Measurements from ENCODE around the gene RERE. TPM values are rescaled to one million over a fixed set of nuclear protein-coding genes. Genes with fewer than 3 reads are reported as not detected.

The RERE gene
- total RNA-seq, 1 donor from 2014 or later = 124 TPM

DNA sequence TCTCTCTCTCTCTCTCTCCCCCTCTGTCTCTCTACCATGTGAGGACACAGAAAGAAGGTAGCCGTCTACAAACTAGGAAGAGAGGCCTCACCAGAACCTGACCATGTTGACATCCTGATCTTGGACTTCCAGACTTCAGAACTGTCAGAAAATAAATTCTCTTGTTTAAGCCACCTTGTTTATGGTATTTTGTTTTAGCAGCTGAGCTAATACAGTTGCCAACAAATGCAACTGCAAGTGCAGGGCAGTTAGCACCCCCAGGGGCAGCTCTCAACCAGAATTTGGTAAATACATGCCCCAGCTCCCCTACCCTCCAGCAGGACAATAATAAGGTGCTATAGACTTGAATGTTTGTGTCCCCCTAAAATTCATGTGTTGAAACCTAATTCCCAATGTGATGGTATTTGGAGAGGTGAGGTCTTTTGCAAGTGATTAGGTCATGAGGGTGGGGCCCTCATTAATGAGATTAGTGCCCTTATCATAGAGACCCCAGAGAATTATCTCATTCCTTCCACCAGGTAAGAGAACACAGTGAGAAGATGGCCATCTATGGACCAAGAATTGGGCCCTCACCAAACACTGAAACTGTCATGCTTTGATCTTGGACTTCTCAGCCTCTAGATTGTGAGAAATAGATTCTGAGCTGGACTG is 506.2 kb downstream of the RERE start:
- Mint-ChIP-seq H3K4me3 (ENCODE audit: unreplicated experiment) (no peak overlapping the region), H3K9me3 (ENCODE audit: unreplicated experiment) (no peaks in the 10 kb centered on the region), H3K4me1 (ENCODE audit: low read depth, unreplicated experiment) (peaks cover 11% of the 10 kb centered on the region), H3K27ac (ENCODE audit: unreplicated experiment) (no peak overlapping the region), H3K27me3 (ENCODE audit: low read depth, unreplicated experiment) (peaks cover 7% of the 10 kb centered on the region), H3K36me3 (ENCODE audit: low read depth, unreplicated experiment) (no peaks in the 10 kb centered on the region)
- no peaks in the 10 kb centered on the region for H3K36me3 ChIP-seq (ENCODE audit: insufficient read depth, low read length)
- H3K9me3 ChIP-seq (ENCODE audit: insufficient read depth, low read depth, low read length) = no peaks in the 10 kb centered on the region
- H3K4me3 ChIP-seq (ENCODE audit: insufficient read depth, low read depth, low read length) = no peak overlapping the region
- no peak overlapping the region for H2AFZ ChIP-seq (ENCODE audit: low read depth, low read length)
- H3K27me3 ChIP-seq (ENCODE audit: insufficient read depth, low read length) = no peaks in the 10 kb centered on the region
- no peak overlapping the region for H3K9ac ChIP-seq (ENCODE audit: low read length)
- peaks cover 6% of the 10 kb centered on the region for H3K4me1 ChIP-seq (ENCODE audit: insufficient read depth, low read length)
- FAIRE-seq = no peak
- TF ChIP-seq, protein P1, sequence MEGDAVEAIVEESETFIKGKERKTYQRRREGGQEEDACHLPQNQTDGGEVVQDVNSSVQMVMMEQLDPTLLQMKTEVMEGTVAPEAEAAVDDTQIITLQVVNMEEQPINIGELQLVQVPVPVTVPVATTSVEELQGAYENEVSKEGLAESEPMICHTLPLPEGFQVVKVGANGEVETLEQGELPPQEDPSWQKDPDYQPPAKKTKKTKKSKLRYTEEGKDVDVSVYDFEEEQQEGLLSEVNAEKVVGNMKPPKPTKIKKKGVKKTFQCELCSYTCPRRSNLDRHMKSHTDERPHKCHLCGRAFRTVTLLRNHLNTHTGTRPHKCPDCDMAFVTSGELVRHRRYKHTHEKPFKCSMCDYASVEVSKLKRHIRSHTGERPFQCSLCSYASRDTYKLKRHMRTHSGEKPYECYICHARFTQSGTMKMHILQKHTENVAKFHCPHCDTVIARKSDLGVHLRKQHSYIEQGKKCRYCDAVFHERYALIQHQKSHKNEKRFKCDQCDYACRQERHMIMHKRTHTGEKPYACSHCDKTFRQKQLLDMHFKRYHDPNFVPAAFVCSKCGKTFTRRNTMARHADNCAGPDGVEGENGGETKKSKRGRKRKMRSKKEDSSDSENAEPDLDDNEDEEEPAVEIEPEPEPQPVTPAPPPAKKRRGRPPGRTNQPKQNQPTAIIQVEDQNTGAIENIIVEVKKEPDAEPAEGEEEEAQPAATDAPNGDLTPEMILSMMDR (IDR thresholded peaks at IDR 0.05; ENCODE audit: insufficient read depth, low read depth, low read length) = no peak
- no peak for TF ChIP-seq EZH2 (IDR thresholded peaks at IDR 0.05; ENCODE audit: insufficient read depth, low read length)
- no peak overlapping the region for H3K27ac ChIP-seq (ENCODE audit: low read depth, low read length)
- no peaks in the 10 kb centered on the region for H3K79me2 ChIP-seq (ENCODE audit: insufficient read depth, low read length)
- H3K4me2 ChIP-seq (ENCODE audit: low read length) = no peak overlapping the region
- no peak for DNase-seq (ENCODE audit: low read depth)
- no peaks in the 10 kb centered on the region for H4K20me1 ChIP-seq (ENCODE audit: insufficient read depth, low read length)

DNA sequence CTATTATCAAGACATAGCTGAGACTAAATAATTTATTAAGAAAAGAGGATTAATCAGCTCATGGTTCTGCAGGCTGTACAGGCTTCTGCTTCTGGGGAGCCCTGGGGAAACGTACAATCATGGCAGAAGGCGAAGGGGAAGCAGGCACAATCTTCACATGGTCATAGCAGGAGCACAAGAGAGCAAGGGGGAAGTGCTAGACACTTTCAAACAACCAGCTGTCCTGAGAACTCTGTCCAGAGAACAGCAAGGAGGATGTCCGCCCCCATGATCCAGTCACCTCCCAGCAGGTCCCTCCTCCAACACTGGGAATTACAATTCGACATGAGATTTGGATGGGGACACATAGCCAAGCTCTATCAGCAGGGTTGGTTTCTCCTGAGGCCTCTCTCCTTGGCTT is 509.8 kb downstream of the RERE start:
- Histone ChIP-seq H3K27ac (ENCODE audit: low read depth, low read length) (no peak overlapping the region), H3K4me1 (ENCODE audit: insufficient read depth, low read length) (peaks cover 8% of the 10 kb centered on the region), H4K20me1 (ENCODE audit: insufficient read depth, low read length) (no peaks in the 10 kb centered on the region), H3K4me2 (ENCODE audit: low read length) (no peak overlapping the region), H3K9ac (ENCODE audit: low read length) (no peak overlapping the region), H3K79me2 (ENCODE audit: insufficient read depth, low read length) (no peaks in the 10 kb centered on the region), H3K36me3 (ENCODE audit: insufficient read depth, low read length) (no peaks in the 10 kb centered on the region), H3K27me3 (ENCODE audit: insufficient read depth, low read length) (no peaks in the 10 kb centered on the region), H3K9me3 (ENCODE audit: insufficient read depth, low read depth, low read length) (no peaks in the 10 kb centered on the region), H3K4me3 (ENCODE audit: insufficient read depth, low read depth, low read length) (no peak overlapping the region), H2AFZ (ENCODE audit: low read depth, low read length) (no peak overlapping the region)
- Mint-ChIP-seq H3K27ac (ENCODE audit: unreplicated experiment) (no peak overlapping the region), H3K9me3 (ENCODE audit: unreplicated experiment) (no peaks in the 10 kb centered on the region), H3K36me3 (ENCODE audit: low read depth, unreplicated experiment) (no peaks in the 10 kb centered on the region), H3K4me1 (ENCODE audit: low read depth, unreplicated experiment) (peaks cover 9% of the 10 kb centered on the region), H3K27me3 (ENCODE audit: low read depth, unreplicated experiment) (peaks cover 2% of the 10 kb centered on the region), H3K4me3 (ENCODE audit: unreplicated experiment) (no peak overlapping the region)
- TF ChIP-seq EZH2 (IDR thresholded peaks at IDR 0.05; ENCODE audit: insufficient read depth, low read length) = no peak
- TF ChIP-seq, protein P1 (IDR thresholded peaks at IDR 0.05; ENCODE audit: insufficient read depth, low read depth, low read length) = no peak
- no peak for DNase-seq (ENCODE audit: low read depth)
- FAIRE-seq = no peak

DNA sequence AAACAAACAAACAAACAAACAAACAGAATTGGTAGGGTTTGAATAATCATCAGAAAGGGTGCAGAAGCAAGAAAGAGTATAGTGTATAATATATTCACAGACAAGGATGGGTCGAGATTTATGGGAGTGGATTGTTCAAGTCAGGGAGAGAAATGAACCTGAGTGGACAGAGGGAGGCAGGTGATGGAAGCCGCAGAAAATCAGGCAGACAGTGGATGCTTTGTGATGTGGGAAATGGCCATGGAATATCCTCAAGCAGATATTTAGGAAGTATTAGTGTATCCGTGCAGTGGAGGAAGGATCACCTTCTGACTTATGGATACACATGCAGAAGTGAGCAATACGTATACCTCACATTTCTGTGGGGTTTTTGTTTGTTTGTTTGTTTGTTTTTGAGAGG is 513.6 kb downstream of the RERE start:
- Histone ChIP-seq H4K20me1 (ENCODE audit: insufficient read depth, low read length) (no peaks in the 10 kb centered on the region), H3K4me3 (ENCODE audit: insufficient read depth, low read depth, low read length) (no peak overlapping the region), H3K4me1 (ENCODE audit: insufficient read depth, low read length) (peaks cover 17% of the 10 kb centered on the region), H2AFZ (ENCODE audit: low read depth, low read length) (no peak overlapping the region), H3K79me2 (ENCODE audit: insufficient read depth, low read length) (no peaks in the 10 kb centered on the region), H3K9ac (ENCODE audit: low read length) (no peak overlapping the region), H3K27me3 (ENCODE audit: insufficient read depth, low read length) (no peaks in the 10 kb centered on the region), H3K36me3 (ENCODE audit: insufficient read depth, low read length) (no peaks in the 10 kb centered on the region), H3K4me2 (ENCODE audit: low read length) (no peak overlapping the region), H3K9me3 (ENCODE audit: insufficient read depth, low read depth, low read length) (no peaks in the 10 kb centered on the region), H3K27ac (ENCODE audit: low read depth, low read length) (no peak overlapping the region)
- FAIRE-seq (no peak), DNase-seq (ENCODE audit: low read depth) (no peak)
- TF ChIP-seq, protein P1 (IDR thresholded peaks at IDR 0.05; ENCODE audit: insufficient read depth, low read depth, low read length) = no peak
- TF ChIP-seq EZH2 (IDR thresholded peaks at IDR 0.05; ENCODE audit: insufficient read depth, low read length) = no peak
- Mint-ChIP-seq H3K9me3 (ENCODE audit: unreplicated experiment) (no peaks in the 10 kb centered on the region), H3K36me3 (ENCODE audit: low read depth, unreplicated experiment) (no peaks in the 10 kb centered on the region), H3K4me3 (ENCODE audit: unreplicated experiment) (no peak overlapping the region), H3K27ac (ENCODE audit: unreplicated experiment) (no peak overlapping the region), H3K4me1 (ENCODE audit: low read depth, unreplicated experiment) (peaks cover 11% of the 10 kb centered on the region), H3K27me3 (ENCODE audit: low read depth, unreplicated experiment) (peaks cover 2% of the 10 kb centered on the region)
